ENCODE data around the gene DTX4.

DNA sequence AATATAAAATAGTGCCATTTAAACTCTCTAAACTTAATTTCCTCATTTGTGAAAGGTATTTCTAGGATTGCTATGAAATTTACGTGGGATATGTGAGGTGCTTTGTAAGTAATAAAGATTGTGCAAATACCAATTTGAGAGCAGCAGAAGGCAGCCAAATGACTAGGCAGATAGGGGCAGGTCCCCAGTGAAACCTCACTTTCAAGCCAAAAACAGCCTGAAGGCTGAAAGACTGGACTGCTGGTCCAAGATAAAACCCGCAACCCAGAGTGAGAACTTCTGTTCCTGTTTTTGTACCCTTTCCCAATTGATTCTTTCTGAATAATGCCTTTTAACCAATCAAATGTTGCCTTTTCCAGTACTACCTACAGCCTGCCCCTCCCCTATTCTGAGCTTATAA, 7.2 kb downstream of the DTX4 start:
- TF ChIP-seq, protein P1, sequence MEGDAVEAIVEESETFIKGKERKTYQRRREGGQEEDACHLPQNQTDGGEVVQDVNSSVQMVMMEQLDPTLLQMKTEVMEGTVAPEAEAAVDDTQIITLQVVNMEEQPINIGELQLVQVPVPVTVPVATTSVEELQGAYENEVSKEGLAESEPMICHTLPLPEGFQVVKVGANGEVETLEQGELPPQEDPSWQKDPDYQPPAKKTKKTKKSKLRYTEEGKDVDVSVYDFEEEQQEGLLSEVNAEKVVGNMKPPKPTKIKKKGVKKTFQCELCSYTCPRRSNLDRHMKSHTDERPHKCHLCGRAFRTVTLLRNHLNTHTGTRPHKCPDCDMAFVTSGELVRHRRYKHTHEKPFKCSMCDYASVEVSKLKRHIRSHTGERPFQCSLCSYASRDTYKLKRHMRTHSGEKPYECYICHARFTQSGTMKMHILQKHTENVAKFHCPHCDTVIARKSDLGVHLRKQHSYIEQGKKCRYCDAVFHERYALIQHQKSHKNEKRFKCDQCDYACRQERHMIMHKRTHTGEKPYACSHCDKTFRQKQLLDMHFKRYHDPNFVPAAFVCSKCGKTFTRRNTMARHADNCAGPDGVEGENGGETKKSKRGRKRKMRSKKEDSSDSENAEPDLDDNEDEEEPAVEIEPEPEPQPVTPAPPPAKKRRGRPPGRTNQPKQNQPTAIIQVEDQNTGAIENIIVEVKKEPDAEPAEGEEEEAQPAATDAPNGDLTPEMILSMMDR (IDR thresholded peaks at IDR 0.05) = no peak
- no peak for TF ChIP-seq POLR2AphosphoS5 (IDR thresholded peaks at IDR 0.05)

All from upper lobe of left lung (tissue), 4 donors.